HG03196 (cell line): Measurements from ENCODE around the gene KCNH5.

Experiments
- ATAC-seq: cut with Tn5 transposase; IDR thresholded peaks from one replicate; pipeline ENCODE4 v1.9.1; 2021; ENCODE audit not compliant: unreplicated experiment

KCNH5 gene

GRCh38 chr14:63045234-63045611 is at the start of gene KCNH5:
Gene KCNH5, minus strand, starts transcription at chr14:63045458. Its CDS starts 272 bp downstream, at chr14:63045186.
- ATAC-seq = no peak

- ATAC-seq = no peak
Observed at GRCh38 chr14:63091394-63091996, 46.2 kb upstream of the KCNH5 start.

- no peak for ATAC-seq
Observed at GRCh38 chr14:63088865-63089264, 43.6 kb upstream of the KCNH5 start.

GRCh38 chr14:63078569-63078968 is 33.3 kb upstream of the KCNH5 start:
- ATAC-seq = no peak

- ATAC-seq = no peak
Observed at GRCh38 chr14:63076488-63076887, 31.2 kb upstream of the KCNH5 start.

GRCh38 chr14:63055631-63056030 is 10.4 kb upstream of the KCNH5 start:
- no peak for ATAC-seq

- ATAC-seq = no peak
Observed at GRCh38 chr14:63051992-63052391, 6.7 kb upstream of the KCNH5 start.

- no peak for ATAC-seq
Observed at GRCh38 chr14:63051301-63051700, 6.0 kb upstream of the KCNH5 start.

GRCh38 chr14:63050694-63051093 is 5.4 kb upstream of the KCNH5 start:
- no peak for ATAC-seq

- no peak for ATAC-seq
Observed at GRCh38 chr14:63046339-63047268, 1.3 kb upstream of the KCNH5 start.

GRCh38 chr14:63045612-63046320 is 508 bp upstream of the KCNH5 start:
- ATAC-seq = no peak

- no peak for ATAC-seq
Observed at GRCh38 chr14:63039866-63040265, 5.4 kb downstream of the KCNH5 start.

- ATAC-seq = no peak
Observed at GRCh38 chr14:63032641-63033040, 12.6 kb downstream of the KCNH5 start.

GRCh38 chr14:63032076-63032475 is 13.2 kb downstream of the KCNH5 start:
- no peak for ATAC-seq

GRCh38 chr14:63030113-63030512 is 15.1 kb downstream of the KCNH5 start:
- no peak for ATAC-seq

GRCh38 chr14:63027719-63028118 is 17.5 kb downstream of the KCNH5 start:
- no peak for ATAC-seq

GRCh38 chr14:63026491-63026890 is 18.8 kb downstream of the KCNH5 start:
- ATAC-seq = no peak

GRCh38 chr14:63014621-63015020 is 30.6 kb downstream of the KCNH5 start:
- no peak for ATAC-seq

- ATAC-seq = no peak
Observed at GRCh38 chr14:63012171-63012570, 33.1 kb downstream of the KCNH5 start.

GRCh38 chr14:63011623-63012022 is 33.6 kb downstream of the KCNH5 start:
- ATAC-seq = no peak

GRCh38 chr14:63009495-63009894 is 35.8 kb downstream of the KCNH5 start:
- ATAC-seq = no peak

GRCh38 chr14:63006531-63006930 is 38.7 kb downstream of the KCNH5 start:
- ATAC-seq = no peak
